Measurements from ENCODE around the gene GAB4. TPM values are rescaled to one million over a fixed set of nuclear protein-coding genes. Genes with fewer than 3 reads are reported as not detected.

The GAB4 gene
- total RNA-seq, 1 donor from 2014 or later: not detected

DNA sequence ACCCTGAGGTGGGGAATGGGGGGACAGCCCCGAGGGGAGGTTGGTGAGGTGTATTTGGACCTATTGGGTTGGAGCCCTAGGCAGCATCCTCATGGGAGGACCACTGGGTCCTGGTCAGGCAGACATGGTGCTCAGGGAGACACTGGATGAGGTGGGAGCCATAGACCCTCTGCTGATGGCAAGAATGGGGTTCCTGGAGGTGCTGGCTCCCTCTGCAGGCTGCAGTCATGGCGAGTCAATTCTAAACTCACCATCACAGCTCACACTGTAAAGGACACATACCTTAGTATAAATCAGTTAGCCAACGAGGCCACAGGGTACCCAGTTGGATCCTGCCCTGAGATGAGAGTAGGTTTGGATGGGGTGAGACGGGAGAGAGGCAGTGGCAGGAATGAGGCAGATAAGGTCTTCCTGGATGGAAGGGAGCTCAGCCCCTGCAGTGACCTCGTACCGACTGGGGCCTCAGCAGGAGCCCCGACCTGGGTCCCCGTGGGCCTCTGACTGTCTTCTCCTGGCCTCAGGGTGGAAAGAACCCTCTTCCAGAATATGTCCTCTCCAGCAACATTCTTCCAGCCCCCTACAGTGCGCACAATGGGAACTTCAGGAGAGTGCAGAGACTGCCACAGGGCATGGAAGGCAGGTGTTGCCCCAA is 1.7 kb upstream of the GAB4 start:
- no peak for ATAC-seq
- DNase-seq: no peak
- intact Hi-C loops (cut with micrococcal nuclease): no loop called here

DNA sequence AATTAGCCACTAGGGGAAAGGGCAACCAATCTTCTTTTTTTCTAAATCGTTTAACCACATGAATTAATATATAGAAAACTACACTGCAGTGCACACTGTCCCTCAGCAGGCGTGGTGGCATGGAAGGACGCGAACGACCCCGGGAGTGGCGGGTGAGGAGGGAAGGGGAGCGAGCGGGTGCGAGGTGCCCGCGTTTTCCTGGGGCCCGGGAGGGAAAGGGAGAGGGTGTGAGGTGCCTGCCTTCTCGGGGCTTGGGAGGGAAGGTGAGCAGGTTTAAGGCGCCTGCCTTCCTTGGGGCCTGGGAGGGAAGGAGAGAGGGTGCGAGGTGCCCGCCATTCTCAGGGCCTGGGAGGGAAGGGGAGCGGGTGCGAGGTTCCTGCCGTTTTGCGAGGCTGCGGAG is 765 bp downstream of the GAB4 start:
- ATAC-seq (no peak), DNase-seq (no peak)
- intact Hi-C loops (cut with micrococcal nuclease): no loop called here

DNA sequence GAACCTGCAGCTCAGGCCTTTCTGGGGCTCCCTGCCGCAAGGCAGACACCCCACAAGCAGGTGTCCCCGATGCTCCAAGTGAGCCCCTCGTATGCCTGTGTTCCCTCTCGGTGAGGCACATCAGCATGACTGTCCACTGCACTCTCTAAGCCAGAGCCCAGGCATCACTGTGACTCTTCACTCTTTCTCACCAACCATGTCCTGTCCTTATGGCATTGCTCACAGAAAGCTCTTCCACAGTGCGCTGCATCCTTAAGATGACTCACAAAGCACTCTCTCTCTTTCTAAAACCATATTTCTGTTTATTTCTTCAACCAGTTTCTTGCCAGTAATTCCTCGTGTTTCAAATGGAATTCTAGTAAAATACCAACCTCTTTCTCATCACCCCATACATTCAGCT is 18.1 kb downstream of the GAB4 start:
- no peak for ATAC-seq
- intact Hi-C loops (cut with micrococcal nuclease): no loop called here
- no peak for DNase-seq

DNA sequence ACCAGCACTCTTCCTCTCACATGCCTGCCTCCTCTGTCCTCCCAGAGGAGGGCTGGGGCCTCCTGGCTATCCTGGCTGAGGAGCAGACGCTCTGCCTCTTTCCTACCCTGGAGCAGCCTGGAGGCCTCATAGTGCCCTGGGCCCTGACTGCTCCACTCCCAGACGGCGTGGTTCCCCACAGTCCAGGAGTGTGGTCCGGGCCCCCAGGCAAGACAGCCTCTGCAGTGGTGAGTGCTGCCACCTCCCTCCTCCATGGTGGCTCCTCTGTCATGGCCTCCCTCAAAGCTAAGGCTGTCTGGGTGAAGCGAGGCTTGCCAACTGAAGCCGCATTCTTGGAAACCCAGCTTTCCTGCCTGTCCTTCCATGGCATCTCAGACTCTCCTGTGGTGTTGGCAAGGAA is 19.8 kb downstream of the GAB4 start:
- ATAC-seq (no peak), DNase-seq (no peak)
- intact Hi-C loops (cut with micrococcal nuclease): no loop called here

DNA sequence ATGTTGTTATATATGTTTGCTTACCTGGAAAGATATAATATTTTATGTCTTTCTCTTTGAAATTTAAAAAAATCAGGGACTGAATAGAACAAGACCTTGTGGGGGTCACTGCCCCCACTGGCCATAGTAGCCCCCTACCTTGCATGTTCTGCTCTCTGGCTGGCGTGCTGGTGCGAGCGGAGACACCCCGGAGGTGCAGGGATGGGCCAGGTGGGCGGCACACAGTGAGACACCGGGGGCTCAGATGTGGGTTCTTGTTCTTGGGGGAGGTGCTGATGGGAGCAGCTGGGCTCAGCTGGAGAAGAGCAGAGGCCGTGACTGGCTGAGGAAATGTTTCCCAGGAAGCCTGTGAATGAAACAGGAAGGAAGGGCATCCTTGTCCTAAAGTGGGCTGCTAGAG is 20.2 kb downstream of the GAB4 start:
- DNase-seq (no peak), ATAC-seq (no peak)
- intact Hi-C loops (cut with micrococcal nuclease): no loop called here

DNA sequence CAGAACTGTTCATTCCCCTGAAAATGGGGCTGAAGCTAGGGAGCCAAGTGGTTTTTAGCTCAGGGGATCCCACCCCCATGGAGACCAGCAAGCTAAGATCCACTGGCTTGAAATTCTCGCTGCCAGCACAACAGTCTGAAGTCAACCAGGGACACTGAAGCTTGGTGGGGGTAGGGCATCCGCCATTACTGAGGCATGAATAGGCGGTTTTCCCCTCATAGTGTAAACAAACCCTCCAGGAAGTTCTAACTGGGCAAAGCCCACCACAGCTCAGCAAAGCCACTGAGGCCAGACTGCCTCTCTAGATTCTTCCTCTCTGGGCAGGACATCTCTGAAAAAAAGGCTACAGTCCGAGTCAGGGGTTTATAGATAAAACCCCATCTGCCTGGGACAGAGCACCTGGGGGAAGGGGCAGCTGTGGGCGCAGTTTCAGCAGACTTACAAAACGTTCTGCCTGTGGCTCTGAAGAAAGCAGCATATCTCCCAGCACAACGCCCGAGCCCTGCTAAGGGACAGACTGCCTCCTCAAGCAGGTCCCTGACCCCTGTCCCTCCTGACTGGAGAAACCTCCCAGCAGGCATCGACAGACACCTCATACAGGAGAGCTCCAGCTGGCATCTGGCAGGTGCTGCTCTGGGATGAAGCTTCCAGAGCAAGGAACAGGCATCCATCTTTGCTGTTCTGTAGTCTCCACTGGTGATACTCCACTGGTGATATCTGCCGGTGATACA is 32.7 kb downstream of the GAB4 start:
- ATAC-seq: no peak

DNA sequence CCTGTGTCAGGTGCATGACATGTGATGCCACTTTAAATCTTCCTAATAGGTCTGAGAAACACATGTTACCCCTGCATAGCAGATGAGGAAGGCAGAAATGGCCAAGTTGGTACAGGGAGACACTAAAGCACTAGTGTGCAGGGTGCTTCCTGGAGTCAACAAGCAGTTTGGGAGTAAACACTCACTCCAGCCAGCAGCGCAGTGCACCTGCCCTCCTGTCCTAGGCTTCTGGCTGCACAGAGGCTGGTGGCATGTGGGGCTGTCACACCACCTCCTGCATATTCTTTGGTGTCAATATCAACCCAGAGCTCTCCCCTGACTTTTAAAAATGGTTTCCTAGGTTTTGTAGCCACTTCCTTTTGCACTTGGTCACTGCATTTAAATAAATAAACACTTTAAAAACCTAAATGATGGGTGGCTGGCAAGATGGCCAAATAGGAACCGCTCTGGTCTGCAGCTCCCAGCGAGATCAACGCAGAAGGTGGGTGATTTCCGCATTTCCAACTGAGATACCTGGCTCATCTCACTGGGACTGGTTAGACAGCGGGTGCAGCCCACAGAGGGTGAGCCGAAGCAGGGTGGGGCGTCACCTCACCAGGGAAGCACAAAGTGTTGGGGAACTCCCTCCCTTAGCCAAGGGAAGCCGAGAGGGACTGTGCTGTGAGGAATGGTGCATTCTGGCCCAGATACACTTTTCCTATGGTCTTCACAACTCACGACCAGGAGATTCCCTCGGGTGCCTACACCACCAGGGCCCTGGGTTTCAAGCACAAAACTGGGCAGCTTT is 33.5 kb downstream of the GAB4 start:
- intact Hi-C loops (cut with micrococcal nuclease): no loop called here
- ATAC-seq: no peak
- no peak for DNase-seq

More for the DNA sequence above, 32.7 kb downstream of the GAB4 start:
- intact Hi-C loops (cut with micrococcal nuclease): no loop called here
- no peak for DNase-seq

DNA sequence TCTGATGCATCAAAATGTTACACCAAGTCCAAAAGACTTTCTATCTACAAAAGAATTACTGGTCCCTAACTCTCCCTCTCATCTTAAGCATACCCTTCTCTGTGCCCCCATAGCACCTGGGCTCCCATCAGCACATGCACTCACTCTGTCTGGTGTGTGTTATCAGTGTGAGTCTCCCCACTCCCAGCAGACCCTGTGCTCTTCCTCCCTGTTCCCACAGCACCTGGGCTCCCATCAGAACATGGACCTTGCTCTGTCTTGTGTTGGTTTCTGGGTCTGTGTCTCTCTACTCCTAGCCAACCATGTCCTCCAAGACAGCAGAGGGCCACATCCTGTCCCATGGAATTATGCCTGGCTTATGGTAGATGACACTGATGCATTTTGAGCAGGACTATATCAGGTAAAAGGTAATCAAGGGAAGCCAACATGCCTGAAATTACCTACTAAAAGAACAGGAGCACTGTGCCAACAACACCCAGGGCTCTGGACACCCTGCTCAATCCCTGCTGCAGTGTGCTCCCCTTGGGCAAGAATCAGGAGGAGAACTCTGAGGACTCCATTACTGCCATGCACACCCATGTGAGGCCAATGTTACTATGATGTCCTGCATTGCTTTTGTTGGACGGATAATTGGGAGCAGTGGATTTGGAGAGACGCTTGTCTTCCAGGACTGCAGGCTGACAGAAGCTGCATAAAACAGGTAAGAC is 34.3 kb downstream of the GAB4 start:
- DNase-seq (no peak), ATAC-seq (no peak)
- intact Hi-C loops (cut with micrococcal nuclease): no loop called here

DNA sequence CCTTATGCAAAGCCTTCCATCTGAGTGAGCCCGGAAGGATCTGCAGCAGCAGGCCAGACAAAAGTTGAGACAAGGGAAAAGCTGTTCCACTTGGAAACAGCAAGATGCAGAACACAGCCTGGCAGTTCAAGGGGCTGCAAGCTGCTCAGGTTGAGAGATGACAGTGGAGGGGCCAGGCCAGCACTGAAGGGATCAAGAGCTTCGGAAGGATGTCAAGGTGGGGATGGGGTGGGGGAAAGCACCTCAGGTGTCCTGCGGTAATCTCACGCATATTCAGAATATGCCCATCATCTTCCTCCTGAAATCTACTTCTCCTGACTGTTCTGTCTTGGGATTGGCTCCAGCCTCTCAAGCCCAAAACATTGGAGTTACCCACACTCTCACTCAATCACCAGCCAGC is 35.7 kb downstream of the GAB4 start:
- intact Hi-C loops (cut with micrococcal nuclease): no loop called here
- DNase-seq (no peak), ATAC-seq (no peak)

DNA sequence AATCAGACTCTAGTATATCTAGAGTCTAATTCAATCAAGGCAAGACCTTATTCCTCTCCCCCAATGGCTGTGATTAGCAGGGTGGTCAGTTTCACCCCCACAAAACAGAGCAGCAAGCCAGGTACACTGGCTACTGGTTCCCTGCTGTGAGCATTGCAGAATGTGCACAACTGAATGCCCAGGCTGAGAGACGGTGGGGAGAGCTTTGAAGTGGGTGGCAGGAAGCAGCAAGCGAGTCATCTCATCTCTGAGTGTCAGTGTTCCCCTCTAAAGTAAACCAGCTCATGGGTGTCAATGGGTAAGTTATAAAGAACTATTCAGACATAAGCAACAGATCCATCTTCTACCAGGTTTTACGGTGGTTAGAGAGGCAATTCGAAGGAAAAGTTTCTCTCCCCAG is 37.6 kb downstream of the GAB4 start:
- ATAC-seq: no peak
- DNase-seq: no peak
- intact Hi-C loops (cut with micrococcal nuclease): no loop called here

DNA sequence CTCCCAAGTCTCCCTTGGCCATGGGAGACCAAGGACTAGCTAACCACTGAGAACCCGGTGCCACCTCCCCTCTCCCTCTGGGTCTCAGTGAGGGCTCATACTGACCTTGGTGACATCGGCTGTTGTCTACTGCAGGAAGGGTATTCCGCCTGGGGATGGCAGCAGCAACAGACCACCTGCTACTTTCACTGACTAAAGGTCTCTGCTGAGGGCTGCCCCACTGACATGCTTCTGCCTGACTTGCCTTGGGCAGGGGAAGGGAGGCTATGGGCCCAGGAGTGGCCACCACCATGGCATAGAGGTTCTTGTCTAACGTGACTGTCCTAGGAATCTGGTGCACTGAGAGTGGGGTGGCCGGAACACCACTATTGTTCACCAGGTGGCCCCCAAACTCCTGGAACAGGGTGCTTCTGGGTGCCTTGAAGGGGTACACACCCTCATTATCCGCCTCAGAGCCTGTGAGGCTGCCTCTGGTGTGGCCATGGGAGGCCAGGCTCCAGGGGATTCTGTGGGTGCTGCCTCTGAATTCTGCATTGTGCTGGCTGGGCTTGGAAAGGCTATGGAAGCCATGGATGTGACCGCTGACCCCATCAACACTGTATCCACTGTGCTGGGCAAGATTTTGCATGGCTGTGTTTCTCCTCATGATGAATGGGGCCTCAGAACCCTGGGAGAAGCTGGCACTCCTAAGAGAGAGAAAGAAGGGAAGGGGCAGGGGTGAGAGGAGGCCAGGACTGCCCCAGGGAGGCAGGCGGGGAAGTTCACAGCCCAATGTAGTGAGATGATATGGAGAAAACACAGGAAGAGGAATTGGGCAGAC is 38.3 kb downstream of the GAB4 start:
- DNase-seq: no peak
- peak; percentile 19 for ATAC-seq
- intact Hi-C loops (cut with micrococcal nuclease): no loop called here

DNA sequence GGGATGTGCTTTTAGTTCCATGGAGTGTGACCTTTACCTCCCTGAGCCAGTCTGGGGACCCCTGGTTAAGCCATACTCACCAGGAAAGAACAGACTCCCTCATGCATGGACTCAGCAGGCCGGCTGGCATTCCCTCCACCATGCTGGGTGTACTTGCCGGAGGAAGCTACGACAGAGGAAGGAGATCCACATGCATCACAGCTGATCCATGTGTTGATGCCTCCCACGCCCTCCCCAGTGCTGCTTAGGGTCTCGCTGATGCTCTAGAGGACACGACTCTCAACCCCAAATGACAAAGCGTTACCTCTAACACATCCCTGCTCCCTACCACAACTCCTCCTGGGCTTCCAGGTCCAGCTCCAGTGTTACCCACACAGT is 39.8 kb downstream of the GAB4 start:
- intact Hi-C loops (cut with micrococcal nuclease): no loop called here
- DNase-seq: no peak
- ATAC-seq: no peak

DNA sequence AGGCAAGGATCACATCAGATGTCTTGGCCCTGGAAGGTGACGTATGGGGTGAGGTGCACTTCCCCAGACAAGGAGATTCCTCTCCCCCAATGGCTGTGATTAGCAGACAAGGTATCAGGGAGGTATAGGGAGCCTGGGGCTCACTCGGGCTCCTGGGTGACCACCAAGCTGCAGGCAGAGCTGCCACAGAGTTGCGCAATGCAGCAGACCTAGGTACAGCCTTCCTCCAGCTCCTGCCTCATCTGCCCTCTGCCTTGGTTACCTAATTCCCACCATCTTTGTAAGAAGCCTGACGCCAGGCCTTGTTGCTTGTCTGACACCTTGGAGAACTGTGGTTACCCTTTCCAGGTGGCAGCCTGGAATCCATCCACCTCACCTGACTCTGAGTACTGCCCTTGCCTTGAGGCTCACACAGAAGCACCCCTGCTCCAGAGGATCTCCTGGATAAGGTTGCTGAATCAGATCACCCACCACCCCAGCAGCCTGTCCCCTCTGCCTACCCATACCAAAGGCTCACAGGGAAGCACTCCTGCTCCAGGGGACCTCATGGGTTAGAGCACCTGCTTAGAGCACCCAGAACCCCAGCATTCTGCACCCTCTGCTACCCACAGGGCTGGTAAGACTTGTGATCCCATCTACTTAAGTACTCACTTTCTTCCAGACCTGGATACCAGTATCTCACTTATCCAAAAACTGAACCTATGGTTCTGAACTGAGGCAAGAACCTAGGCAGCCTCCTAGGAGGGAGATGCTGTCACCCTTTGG is 40.4 kb downstream of the GAB4 start:
- DNase-seq (no peak), ATAC-seq (no peak)
- intact Hi-C loops (cut with micrococcal nuclease): no loop called here

DNA sequence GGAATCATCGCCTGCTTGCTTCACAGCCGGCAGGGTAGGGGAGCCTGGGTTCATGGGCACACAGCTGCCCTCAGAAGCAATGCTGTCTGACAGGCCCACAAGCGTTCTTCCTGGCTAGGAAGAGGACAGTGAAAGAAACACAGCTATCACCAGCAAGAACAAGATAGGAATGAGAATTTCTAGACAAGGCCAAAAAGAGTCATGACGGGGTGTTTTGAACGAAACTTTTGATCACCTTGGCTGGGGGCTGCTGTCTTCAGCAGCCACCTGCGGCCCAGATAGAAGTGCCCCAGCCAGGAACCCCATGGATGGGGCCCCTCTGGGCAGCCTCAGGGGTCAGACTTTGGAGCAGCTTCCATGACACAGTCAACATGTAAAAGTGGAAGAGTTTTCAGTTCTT is 41.8 kb downstream of the GAB4 start:
- DNase-seq: no peak
- intact Hi-C loops (cut with micrococcal nuclease): no loop called here

DNA sequence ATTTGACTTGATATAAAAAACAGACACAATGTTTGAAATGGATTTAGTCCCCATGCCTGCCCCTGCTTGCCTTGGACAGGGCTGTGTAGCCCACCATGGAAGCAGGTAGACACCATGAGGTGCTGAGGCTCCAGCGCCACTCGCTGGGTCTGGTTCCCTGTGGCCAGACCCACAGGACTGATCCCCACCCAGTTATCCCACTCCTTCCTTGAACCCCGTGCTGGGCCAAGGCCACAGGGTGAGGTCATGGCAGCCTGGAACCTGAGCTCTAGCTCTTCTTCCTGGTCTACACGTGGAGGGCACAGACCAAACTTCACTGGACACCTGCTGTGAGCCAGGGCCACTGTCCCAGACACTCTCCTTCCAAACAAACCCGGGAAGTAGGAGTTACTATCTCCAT is 42.5 kb downstream of the GAB4 start:
- ATAC-seq (no peak), DNase-seq (no peak)
- intact Hi-C loops (cut with micrococcal nuclease): no loop called here

More for the DNA sequence above, 41.8 kb downstream of the GAB4 start:
- no peak for ATAC-seq

DNA sequence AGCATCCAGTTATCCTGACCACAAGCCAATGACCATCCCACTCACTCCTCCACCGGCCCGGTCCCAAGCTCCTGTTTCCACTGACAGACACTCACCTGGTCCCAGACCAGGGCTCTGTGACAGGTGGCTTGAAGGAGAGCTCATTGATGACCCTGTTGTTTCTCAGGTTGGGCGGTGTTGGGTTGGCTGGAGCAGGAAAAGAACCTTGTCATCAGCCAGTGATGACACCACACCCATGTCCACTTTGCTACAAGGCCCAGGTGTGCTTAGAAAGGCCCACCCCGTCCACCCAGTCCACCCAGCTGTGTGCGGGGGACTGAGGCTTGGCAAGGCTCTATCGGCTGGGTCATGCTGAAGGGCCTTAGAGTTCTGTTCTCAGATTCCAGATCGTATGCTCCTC is 42.9 kb downstream of the GAB4 start:
- intact Hi-C loops (cut with micrococcal nuclease): no loop called here
- ATAC-seq (no peak), DNase-seq (no peak)

DNA sequence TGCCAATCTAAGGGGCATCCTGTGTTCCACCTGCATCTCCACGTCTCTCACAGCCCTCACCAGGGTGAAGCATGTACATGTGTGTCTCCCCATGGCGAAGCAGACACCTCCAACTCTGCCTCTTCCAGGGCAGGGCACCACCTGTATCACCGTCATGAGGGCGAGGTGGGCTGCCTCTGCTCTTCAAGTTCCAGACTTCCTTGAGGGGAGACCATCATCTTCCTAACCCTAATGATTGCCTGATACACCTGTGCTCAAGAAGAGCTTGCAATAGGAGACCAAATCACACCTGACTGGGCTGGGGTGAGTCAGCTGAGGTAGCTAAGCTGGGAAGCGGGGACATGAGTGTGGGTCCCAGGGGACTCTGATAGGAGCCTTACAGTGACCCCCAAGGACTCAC is 43.7 kb downstream of the GAB4 start:
- DNase-seq (no peak), ATAC-seq (no peak)
- intact Hi-C loops (cut with micrococcal nuclease): no loop called here

DNA sequence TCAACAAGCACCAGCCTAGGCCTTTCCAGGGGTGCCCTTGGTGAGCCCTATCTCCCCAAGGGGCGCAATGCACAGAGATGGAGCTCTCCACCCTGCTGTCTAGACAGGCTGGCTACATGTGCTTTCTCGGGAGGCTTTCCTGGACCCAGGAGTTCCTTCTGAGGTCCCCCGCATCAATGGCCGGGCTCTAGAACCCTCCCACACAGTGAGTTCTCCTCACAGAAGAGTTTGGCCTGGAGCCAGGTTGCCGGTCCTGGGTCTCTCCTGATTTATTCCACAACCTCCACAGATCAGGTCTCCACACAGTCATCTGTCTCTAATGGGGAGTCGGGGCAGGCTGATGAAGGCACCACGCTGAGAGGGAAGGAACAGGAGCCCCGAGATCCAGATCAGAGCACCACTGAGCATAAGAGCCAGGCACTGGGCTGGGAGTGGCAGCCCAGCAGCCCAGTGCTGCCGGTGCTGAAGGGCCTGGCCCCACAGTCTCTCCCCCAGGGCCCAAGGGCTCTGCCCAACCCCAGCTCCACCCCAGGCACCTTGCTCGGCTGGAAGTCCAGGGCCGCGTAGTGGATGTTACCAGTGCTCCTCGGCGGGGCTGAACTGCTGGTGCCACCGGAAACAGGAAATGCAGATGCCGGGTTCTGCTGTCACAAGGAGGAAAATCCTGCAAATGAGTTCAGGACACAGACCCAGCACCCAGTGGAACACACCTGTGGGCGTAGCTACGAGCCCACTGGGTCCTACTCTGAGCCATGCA is 44.7 kb downstream of the GAB4 start:
- no peak for DNase-seq
- intact Hi-C loops (cut with micrococcal nuclease): no loop called here
- ATAC-seq: no peak

Data from left ventricle myocardium superior (tissue), 1 donor.